Cortex of kidney (tissue), 1 donor: ENCODE measurements around the gene KANTR.
"Not testable (repeated sequence)": the region's sequence is repeated elsewhere in the genome, so short reads cannot be mapped to it uniquely, and the experiment has no call there.

Experiments
- DNase-seq: peaks from one replicate; lab custom pipeline; 2025; lab: John Stamatoyannopoulos, UW

Gene KANTR

GRCh38 chrX:53128097-53128749 is 34.3 kb downstream of the KANTR start:
- DNase-seq: no peak

DNA sequence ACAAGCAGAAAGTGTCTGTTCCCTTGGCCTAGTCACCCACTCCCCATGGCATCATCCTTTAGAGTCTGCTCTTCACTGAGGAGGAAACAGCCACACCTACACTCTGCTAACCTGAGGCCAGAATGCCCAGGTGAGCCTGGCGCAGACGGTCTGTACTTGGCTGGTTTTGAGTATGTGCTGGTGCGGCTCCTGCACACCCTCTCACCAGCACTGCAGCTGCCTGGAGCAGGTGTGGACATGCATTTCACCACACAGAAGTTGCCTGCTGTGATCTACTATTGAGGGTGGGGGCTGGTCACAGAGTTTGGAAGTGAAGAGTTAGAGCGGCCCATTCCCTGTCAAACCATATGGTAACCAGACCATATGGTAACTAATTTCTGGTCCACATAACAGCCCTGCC is 39.5 kb downstream of the KANTR start:
- no peak for DNase-seq

DNA sequence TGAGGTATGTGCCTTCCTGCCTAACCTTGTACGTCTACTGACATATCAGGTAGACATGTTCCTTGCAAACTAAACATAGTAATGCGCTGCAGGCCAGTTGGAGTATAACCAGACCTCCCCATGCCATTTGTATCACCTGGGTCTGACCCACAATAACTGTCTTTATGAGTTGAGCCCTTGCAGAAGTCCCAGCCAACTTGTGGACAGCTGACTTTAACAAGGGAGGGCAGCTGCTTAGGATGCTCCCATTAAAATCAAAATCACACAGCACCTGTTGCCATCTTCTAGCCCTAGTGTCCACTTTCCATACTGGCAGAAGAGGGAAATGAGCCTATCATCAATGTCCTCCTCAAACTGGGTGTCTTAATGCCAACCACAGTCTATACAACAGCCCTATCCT is 41.6 kb downstream of the KANTR start:
- DNase-seq: no peak

DNA sequence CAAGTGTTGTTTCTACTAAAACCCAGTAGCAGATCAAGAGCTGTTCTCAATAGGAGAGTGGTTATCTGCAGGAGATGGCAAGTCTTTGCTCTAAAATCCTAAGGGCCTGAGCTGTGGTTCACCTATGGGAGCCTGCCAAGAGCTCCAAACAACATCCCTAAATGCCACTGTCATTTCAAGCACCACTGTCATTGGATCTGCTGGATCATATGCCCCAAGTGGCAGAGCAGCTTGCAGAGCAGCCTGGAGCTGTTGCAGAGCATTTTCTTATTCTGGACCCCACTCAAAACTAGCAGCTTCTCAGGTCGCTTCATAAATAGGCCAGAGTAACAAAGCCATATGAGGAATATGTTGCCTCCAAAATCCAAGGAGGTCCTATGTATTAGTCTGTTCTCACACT is 59.6 kb downstream of the KANTR start:
- no peak for DNase-seq

GRCh38 chrX:53155512-53156206 is 61.7 kb downstream of the KANTR start:
- no peak for DNase-seq

DNA sequence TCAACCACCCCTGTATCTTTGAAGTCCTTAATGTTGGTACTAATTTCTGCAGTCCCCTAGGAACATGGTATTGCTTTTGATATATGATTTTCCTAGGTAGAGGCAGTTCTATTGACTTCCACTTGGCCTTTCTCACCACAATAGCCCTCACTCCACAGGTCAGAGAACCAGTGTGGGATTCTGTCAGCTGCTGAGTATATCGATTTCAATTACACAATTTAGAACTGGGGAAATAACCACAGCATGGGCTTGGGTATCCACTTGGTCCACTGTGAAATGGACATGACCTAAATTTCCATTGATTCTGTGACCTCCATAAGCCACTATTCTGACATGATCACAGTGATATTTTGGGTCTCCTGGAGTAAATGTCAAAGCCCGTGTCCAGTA is 62.3 kb downstream of the KANTR start:
- no peak for DNase-seq

- no peak for DNase-seq
These were observed 65.2 kb downstream of the KANTR start for GRCh38 chrX:53159184-53159583.

DNA sequence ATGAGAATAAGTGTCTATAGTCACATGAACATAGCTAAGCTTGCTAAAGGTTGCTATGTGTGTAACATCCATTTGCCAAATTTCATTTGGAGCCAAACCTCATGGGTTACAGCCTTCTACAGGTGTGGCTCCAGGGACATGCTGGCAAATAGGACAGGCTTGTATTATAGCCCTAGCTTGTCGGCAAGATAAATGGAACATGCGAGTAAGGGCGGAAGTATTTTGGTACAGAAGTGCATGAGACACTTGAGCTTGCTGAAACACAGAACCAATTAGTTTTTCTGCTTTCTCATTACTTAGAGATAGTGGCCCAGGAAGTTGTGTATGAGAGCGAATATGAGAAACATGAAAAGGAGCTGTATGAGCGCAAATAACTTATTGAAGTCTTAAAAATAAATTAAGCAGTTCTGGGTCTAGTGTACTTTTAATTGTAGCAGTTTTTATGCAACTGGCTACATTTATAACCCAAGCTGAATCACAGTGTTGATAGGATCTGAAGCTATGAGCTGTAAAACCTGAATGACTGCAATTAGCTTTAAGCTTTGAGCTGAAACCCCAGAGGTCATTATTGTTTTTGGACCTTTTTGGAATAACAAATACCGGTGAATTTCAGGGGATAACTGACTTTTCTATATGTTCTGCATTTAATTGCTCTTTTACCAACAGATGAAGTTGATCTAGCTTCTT is 66.5 kb downstream of the KANTR start:
- DNase-seq: no peak

GRCh38 chrX:53163436-53163835 is 69.5 kb downstream of the KANTR start:
- DNase-seq: no peak

DNA sequence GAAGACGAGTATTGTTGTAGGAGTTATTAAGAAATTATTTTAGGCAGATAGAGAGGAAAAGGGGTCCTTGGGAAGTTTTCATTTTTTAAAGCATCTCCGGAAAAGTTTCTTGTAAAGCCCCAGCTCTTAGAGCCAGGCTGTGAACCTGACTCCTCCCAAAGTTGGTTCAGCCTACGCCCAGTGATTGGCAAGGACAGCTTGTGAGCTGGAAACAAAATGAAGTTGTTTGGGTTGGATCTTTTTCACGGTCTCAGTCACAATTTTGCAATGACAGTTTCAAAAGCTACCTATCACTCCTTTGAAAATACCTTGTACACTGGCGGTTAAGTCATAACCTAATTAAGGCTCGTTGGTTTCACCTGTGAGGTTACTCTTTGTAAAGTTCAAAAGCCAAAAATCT is 70.6 kb downstream of the KANTR start:
- not testable (repeated sequence) for DNase-seq

- no peak for DNase-seq
These were observed 72.2 kb downstream of the KANTR start for GRCh38 chrX:53166103-53166502.

DNA sequence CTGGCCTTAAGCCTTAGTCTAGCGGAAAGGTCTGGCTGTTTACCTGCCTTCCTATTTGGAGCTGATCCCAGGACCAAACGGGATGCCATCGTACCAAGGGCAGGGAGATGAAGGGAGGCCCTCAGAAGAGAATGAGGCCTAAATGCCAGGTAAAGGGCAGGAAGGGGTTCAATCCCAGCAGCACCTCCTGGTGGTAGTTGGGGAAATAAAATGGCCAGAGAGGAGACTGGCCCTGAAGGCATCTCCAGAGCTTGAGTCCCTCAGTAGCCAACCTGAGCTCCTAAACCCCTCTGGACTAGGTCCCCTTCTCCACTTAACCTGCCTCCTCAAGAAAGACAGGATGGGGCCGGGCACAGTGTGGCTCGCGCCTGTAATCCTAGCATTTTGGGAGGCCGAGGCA is 77.4 kb downstream of the KANTR start:
- DNase-seq: no peak
